ENCODE data around the gene CUZD1.

DNA sequence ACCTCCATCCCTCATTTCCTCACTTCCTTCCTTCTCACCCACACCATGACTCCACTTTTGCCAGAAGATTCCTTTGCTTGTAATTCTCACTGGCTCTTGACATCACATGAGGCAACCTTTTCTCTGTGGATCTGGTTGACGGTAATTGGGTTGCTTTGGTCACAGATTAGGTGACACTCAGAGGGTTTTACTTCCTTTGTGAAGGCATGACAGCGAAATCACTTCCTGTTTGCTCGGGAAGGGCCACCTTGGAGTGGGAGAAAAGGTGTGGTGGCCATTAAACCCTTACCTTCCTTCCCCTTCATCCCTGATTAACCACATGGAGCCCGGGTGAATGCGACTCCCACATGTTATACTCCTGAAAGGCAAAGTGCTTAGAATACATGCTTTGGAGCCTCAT, 30.2 kb downstream of the CUZD1 start:
- TF ChIP-seq, protein P1, sequence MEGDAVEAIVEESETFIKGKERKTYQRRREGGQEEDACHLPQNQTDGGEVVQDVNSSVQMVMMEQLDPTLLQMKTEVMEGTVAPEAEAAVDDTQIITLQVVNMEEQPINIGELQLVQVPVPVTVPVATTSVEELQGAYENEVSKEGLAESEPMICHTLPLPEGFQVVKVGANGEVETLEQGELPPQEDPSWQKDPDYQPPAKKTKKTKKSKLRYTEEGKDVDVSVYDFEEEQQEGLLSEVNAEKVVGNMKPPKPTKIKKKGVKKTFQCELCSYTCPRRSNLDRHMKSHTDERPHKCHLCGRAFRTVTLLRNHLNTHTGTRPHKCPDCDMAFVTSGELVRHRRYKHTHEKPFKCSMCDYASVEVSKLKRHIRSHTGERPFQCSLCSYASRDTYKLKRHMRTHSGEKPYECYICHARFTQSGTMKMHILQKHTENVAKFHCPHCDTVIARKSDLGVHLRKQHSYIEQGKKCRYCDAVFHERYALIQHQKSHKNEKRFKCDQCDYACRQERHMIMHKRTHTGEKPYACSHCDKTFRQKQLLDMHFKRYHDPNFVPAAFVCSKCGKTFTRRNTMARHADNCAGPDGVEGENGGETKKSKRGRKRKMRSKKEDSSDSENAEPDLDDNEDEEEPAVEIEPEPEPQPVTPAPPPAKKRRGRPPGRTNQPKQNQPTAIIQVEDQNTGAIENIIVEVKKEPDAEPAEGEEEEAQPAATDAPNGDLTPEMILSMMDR (IDR thresholded peaks at IDR 0.05): no peak
- TF ChIP-seq POLR2A (IDR thresholded peaks at IDR 0.05): no peak

Measured in testis (tissue), 2 donors.